ENCODE measurements around the gene CYP27A1.
"Not testable (repeated sequence)": the region's sequence is repeated elsewhere in the genome, so short reads cannot be mapped to it uniquely, and the experiment has no call there.

The CYP27A1 gene

GRCh38 chr2:218772759-218773158 is 9.2 kb upstream of the CYP27A1 start:
- DNase-seq (ENCODE audit: low read depth in 2 of 2, low spot score in 1 of 2), result not testable (repeated sequence)

- DNase-seq (ENCODE audit: low read depth in 2 of 2, low spot score in 1 of 2), result no peak
These were observed 8.1 kb upstream of the CYP27A1 start for GRCh38 chr2:218773881-218774280.

DNA sequence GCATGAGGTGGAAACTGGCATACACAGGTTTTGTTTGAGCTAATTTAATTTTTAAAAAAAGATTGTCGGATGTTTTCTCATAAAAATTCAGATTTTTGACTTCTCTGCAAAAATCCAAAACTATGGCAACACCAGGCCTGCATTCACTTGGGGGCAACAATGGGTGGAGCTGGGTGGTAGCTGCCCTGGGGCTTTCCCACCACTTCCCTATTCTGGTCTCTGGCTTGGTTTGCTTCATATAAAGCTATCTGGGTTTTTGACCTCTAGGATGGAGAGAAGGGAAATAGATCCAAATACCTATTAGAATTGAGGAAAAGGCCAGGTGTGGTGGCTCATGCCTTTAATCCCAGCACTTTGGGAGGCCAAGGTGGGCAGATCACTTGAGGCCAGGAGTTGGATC is 5.5 kb upstream of the CYP27A1 start:
- no peak for DNase-seq (ENCODE audit: low read depth in 2 of 2, low spot score in 1 of 2)

GRCh38 chr2:218777276-218777990 is 4.5 kb upstream of the CYP27A1 start:
- DNase-seq (ENCODE audit: low read depth in 2 of 2, low spot score in 1 of 2), result no peak

DNA sequence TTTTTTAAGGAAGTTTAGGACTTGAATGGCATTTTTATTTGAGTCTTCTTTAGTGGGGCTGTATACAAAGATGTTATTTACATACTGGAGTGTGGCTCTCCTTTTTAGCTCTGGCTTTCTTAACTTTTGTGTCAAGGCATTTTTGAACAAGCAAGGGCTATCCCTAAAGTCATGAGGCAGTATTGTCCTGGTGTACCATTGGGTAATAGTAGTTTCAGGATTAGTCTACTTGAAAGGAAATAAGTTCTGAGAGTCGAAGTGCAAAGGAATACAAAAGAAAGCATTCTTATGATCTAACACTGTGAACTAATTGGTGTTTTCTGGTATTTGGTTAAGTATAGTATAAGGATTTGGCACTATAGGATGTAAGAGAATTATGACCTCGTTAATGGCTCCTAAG is 1.9 kb upstream of the CYP27A1 start:
- DNase-seq (ENCODE audit: low read depth in 2 of 2, low spot score in 1 of 2), result no peak

GRCh38 chr2:218780851-218781690 is 876 bp upstream of the CYP27A1 start:
- DNase-seq (ENCODE audit: low read depth in 2 of 2, low spot score in 1 of 2), result no peak

GRCh38 chr2:218782528-218782844 is 539 bp downstream of the CYP27A1 start:
- DNase-seq (ENCODE audit: low read depth in 2 of 2, low spot score in 1 of 2), result no peak

DNA sequence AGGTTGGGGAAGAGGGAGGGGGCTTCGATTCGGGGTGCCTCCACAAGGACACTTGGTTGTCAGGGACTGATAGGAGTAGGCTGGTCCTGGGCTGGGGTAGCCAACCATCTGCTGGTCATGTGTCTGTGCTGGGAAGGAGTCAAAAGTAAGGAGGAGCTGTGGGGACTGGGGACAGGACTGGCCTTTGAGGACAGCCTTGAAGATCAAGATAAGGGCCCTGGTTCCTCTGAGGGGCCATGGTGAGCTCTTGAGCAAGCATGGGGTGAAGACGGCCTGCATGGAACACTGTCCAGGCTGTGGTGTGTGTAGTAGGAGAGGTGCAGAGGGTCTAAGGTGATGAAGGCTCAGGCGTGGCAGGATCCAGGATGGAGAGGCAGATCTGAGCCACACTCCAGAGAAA is 1.7 kb downstream of the CYP27A1 start:
- no peak for DNase-seq (ENCODE audit: low read depth in 2 of 2, low spot score in 1 of 2)

DNA sequence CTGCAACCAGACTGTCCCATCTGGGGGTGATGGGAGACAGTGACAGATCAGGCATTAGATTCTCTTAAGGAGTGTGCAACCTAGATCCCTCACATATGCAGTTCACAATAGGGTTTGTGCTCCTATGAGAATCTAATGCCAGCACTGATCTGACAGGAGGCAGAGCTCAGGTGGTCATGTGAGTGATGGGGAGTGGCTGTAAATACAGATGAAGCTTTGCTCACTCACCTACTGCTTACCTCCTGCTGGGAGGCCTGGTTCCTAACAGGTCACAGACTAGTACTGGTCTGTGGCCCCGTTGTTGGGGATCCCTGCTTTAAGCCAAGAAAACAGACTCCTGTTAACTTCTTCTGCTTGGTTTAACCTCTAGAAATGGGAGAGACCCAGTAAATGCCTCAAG is 3.2 kb downstream of the CYP27A1 start:
- no peak for DNase-seq (ENCODE audit: low read depth in 2 of 2, low spot score in 1 of 2)

DNA sequence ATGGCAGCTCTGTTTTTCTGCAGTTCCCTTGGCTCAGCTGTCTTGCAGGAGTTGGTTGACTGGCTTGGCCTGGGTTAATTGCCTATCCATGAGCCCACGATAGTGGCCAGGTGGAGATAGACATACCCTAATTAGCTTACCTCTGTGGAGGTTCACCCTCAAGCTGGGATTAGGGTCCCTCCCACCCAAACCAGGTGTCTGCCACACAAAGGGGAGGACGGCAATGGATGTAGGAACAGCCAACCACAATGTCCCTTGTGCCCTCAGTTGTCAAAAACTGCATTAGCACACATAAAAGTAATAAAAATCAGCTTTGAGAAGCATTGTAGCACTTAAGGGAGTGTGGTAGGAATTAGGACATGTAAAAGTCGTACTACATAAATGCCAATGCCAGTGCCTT is 4.2 kb downstream of the CYP27A1 start:
- no peak for DNase-seq (ENCODE audit: low read depth in 2 of 2, low spot score in 1 of 2)

DNA sequence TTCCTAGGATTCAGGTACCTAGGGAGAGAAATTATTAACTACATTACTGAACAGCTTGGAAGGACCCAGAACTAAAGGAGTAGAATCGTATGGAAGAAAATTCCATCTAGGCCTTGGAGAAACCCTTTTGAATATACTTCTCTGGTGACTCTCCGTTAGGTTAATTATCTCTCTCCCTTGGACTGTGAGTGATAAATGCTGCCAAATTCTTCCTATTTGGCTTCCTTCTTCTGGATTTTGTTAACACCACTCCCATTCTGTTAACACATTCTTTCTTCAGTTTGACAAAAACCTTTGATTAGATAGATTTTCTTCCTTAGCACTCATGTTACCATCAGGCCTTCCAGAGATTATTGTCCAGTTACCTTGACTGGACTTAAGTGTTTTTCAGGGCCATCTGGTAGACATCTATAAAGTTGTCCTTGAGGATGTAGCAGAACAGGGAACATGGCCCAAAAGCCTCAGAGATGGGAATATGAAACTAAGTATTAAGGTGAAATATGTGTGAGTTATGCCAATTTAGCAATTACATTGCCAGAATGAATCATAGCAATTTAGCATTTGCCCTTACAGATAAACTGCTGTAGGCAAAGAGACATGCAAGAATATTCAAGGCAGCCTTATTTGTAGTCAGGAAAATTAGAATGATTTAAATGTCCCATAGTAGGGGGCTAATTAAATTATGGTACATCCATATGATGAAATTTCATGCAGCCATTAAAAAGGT is 6.7 kb downstream of the CYP27A1 start:
- no peak for DNase-seq (ENCODE audit: low read depth in 2 of 2, low spot score in 1 of 2)

- DNase-seq (ENCODE audit: low read depth in 2 of 2, low spot score in 1 of 2), result no peak
These were observed 10.5 kb downstream of the CYP27A1 start for GRCh38 chr2:218792433-218792832.

DNA sequence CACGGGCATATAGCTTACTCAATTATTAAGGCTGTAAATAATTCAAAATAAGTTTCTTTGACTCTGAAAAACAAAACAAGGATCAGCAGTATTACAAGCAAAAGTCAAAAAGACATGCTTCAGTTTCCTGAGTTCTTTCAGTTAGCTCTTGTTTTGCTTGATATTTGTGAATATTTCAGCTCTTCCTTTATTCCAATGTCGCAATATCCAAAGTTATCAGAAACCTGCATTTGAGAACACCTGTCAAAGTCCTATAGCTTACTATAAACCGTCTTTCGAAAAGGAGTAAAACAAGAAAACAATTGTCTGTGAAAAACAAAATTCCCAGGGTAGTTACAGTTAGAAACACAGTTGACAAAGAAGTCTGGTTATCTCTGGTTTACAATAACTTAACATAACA is 14.7 kb downstream of the CYP27A1 start:
- no peak for DNase-seq (ENCODE audit: low read depth in 2 of 2, low spot score in 1 of 2)

DNA sequence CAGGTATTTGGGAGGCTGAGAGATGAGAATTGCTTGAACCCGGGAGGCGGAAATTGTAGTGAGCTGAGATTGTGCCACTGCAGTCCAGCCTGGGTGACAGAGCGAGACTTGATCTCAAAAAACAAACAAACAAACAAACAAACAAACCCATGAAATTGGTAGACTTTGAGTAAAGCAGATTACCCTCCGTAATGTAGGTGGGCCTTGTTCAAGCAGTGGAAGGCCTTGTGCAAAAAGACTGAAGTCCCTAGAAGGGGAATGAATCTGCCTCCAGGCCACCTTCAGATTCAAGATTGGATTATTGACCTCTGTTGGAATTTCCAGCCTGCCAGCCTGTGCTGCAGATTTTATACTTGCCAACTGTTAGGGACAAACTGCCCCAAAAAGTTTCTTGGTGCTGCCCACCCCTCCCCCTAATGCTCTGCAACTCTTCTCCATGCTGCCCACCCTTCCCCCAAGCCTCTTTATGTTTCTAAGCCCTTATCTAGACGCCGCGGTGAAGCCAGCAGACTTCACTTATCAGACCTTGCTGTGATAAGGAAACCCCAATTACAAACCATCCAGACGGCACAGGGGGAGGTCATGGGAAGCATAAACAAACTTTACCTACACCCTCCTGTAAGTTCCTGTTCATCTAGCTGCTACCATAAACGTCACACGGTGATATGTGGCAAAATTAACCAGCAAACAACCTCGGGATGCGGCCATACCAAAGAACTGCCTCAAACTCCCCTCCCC is 17.0 kb downstream of the CYP27A1 start:
- DNase-seq (ENCODE audit: low read depth in 2 of 2, low spot score in 1 of 2), result no peak

- DNase-seq (ENCODE audit: low read depth in 2 of 2, low spot score in 1 of 2), result no peak
These were observed 18.0 kb downstream of the CYP27A1 start for GRCh38 chr2:218799990-218800389.

GRCh38 chr2:218802386-218802994 is 20.5 kb downstream of the CYP27A1 start:
- DNase-seq (ENCODE audit: low read depth in 2 of 2, low spot score in 1 of 2), result no peak

DNA sequence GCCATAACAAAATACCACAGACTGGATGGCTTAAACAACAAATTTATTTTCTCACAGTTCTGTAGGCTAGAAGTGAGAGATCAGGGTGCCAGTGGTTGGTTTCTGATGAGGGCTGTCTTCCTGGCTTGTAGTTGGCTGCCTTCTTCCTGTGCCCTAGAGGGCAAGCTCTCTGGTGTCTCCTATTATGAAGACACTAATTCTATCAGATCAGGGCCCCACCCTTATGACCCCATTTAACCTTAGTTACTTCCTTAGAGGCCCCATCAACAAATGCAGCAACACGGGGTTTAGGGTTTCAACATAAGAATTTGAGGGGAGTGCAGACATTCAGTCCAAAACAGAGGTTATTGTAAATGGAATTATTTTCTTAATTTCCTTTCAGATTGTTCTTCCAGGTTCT is 22.9 kb downstream of the CYP27A1 start:
- DNase-seq (ENCODE audit: low read depth in 2 of 2, low spot score in 1 of 2), result no peak

DNA sequence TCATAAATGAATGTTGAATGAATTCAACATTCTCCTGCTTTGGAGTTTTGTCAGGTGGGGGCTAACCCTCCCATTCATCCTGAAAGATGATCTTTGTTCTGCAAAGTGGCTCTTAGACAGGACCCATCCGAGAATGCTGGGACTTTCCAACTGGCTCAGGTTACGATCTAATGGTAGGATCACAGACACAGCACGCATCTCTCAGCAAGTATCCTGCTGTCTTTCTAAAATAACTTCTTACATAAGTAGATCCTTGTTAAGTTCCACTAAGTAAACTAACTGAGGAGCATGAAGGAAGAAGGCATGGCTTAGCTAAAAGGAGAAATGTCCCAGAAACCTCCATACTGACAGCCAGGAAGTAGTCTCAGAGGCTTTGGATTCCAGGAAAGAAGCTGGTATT is 23.7 kb downstream of the CYP27A1 start:
- no peak for DNase-seq (ENCODE audit: low read depth in 2 of 2, low spot score in 1 of 2)

- DNase-seq (ENCODE audit: low read depth in 2 of 2, low spot score in 1 of 2), result no peak
These were observed 24.5 kb downstream of the CYP27A1 start for GRCh38 chr2:218806346-218806978.

- DNase-seq (ENCODE audit: low read depth in 2 of 2, low spot score in 1 of 2), result no peak
These were observed 25.7 kb downstream of the CYP27A1 start for GRCh38 chr2:218807626-218808025.

GRCh38 chr2:218809515-218809914 is 27.6 kb downstream of the CYP27A1 start:
- no peak for DNase-seq (ENCODE audit: low read depth in 2 of 2, low spot score in 1 of 2)

Data from stimulated activated CD8-positive, alpha-beta memory T cell treated with anti-CD3 and anti-CD28 coated beads, Interleukin-4, amount 100 ng/mL, for 4 hours (primary cell).